IMR-90 (cell line): ENCODE measurements around the gene C6orf118. TPM values are rescaled to one million over a fixed set of nuclear protein-coding genes. Genes with fewer than 3 reads are reported as not detected.

Source experiments
- ATAC-seq: fragments of 200-7000 bp; cut with Tn5 transposase; 2 replicates; pipeline ENCODE4 v1.9.1; 2020; ENCODE audit warnings: low read depth, mild to moderate bottlenecking, moderate library complexity
- BruUV-seq: library from RNA; stranded (reverse); fragments of 400-500 nt; replicated peaks from 2 replicates; lab custom pipeline; 2021; lab: Mats Ljungman, UMichigan
- CTCF ChIA-PET: fragments of 300-600 bp; formaldehyde crosslinking; extraction: SDS; loops from one replicate; lab custom pipeline; 2021; ENCODE audit warnings: antibody characterized with exemption; lab: Yijun Ruan, JAX
- POLR2A ChIA-PET: fragments of 300-600 bp; sonication (Branson Sonifier 250); formaldehyde crosslinking; loops from one replicate; lab custom pipeline; 2022; ENCODE audit warnings: antibody characterized with exemption; ENCODE audit not compliant: unreplicated experiment; lab: Charles Lee
- DNase-seq: peaks from one replicate; pipeline ENCODE4 v3.0.0; 2013
- H2AFZ ChIP-seq: replicated peaks from 2 replicates; pipeline ENCODE3; 2013; ENCODE audit warnings: low read length, mild to moderate bottlenecking; ENCODE audit not compliant: poor library complexity
- H2AK5ac ChIP-seq: 2 replicates; pipeline ENCODE4 v1.6.1; 2013; ENCODE audit warnings: low read depth, low read length, inconsistent platforms
- H2AK9ac ChIP-seq: replicated peaks from 2 replicates; pipeline ENCODE3; 2013; ENCODE audit warnings: mild to moderate bottlenecking, low read depth, low read length, moderate library complexity; ENCODE audit not compliant: poor library complexity
- H2BK120ac ChIP-seq: 2 replicates; pipeline ENCODE4 v1.6.1; 2013; ENCODE audit warnings: low read depth, low read length, inconsistent platforms
- H2BK15ac ChIP-seq: 3 replicates; pipeline ENCODE4 v1.6.1; 2013; ENCODE audit warnings: low read depth, low read length, inconsistent platforms
- H2BK20ac ChIP-seq: 2 replicates; pipeline ENCODE4 v1.6.1; 2013; ENCODE audit warnings: low read depth, mild to moderate bottlenecking, inconsistent platforms, low read length, moderate library complexity
- H2BK5ac ChIP-seq: 2 replicates; pipeline ENCODE4 v1.6.1; 2013; ENCODE audit warnings: mild to moderate bottlenecking, low read depth, low read length, inconsistent platforms; ENCODE audit not compliant: poor library complexity, severe bottlenecking
- H3K14ac ChIP-seq: replicated peaks from 2 replicates; pipeline ENCODE4 v1.6.1; 2013; ENCODE audit warnings: low read depth, low read length, inconsistent platforms
- H3K18ac ChIP-seq: 2 replicates; pipeline ENCODE4 v1.6.1; 2013; ENCODE audit warnings: low read depth, low read length, control low read depth
- H3K23ac ChIP-seq: 2 replicates; pipeline ENCODE4 v1.6.1; 2013; ENCODE audit warnings: low read depth, low read length, inconsistent platforms
- H3K27ac ChIP-seq: 2 replicates; pipeline ENCODE4 v1.5.1; 2013; ENCODE audit warnings: mild to moderate bottlenecking, control low read depth, low read length; ENCODE audit not compliant: insufficient read depth
- H3K27me3 ChIP-seq: 2 replicates; pipeline ENCODE4 v1.6.1; 2013; ENCODE audit warnings: low read length; ENCODE audit not compliant: control insufficient read depth, insufficient read depth
- H3K36me3 ChIP-seq: 2 replicates; pipeline ENCODE4 v1.6.1; 2013; ENCODE audit warnings: low read length, mixed read lengths; ENCODE audit not compliant: control insufficient read depth, insufficient read depth
- H3K4ac ChIP-seq: 2 replicates; pipeline ENCODE4 v1.6.1; 2013; ENCODE audit warnings: low read depth, low read length, inconsistent platforms
- H3K4me1 ChIP-seq: 2 replicates; pipeline ENCODE4 v1.6.1; 2013; ENCODE audit warnings: low read length, mixed read lengths; ENCODE audit not compliant: control insufficient read depth, insufficient read depth
- H3K4me2 ChIP-seq: 2 replicates; pipeline ENCODE4 v1.6.1; 2013; ENCODE audit warnings: low read depth, mild to moderate bottlenecking, control low read depth, low read length, moderate library complexity
- H3K4me3 ChIP-seq: 2 replicates; pipeline ENCODE4 v1.5.1; 2013; ENCODE audit warnings: low read depth, mild to moderate bottlenecking, control low read depth, low read length, moderate library complexity; ENCODE audit not compliant: insufficient read depth
- H3K56ac ChIP-seq: 2 replicates; pipeline ENCODE4 v1.6.1; 2013; ENCODE audit warnings: low read length, inconsistent platforms; ENCODE audit not compliant: insufficient read depth; ENCODE audit errors: extremely low read depth
- H3K79me1 ChIP-seq, 2 experiments: 2 replicates each; pipeline ENCODE4 v1.6.1; 2013; ENCODE audit warnings: low read length in 2 of 2, inconsistent platforms in 1 of 2, low read depth in 1 of 2
- H3K9ac ChIP-seq: 2 replicates; pipeline ENCODE4 v1.6.1; 2013; ENCODE audit warnings: low read depth, low read length, control low read depth
- H3K9me1 ChIP-seq: 2 replicates; pipeline ENCODE4 v1.6.1; 2013; ENCODE audit warnings: low read length, inconsistent platforms; ENCODE audit not compliant: insufficient read depth
- H3K9me3 ChIP-seq: 2 replicates; pipeline ENCODE4 v1.6.1; 2013; ENCODE audit warnings: low read length; ENCODE audit not compliant: control insufficient read depth, insufficient read depth
- H4K20me1 ChIP-seq: 2 replicates; pipeline ENCODE4 v1.6.1; 2013; ENCODE audit warnings: low read length, inconsistent platforms; ENCODE audit not compliant: insufficient read depth
- H4K5ac ChIP-seq: 2 replicates; pipeline ENCODE4 v1.6.1; 2013; ENCODE audit warnings: mild to moderate bottlenecking, low read depth, low read length, control low read depth
- H4K8ac ChIP-seq, 2 experiments: 2 replicates each; pipeline ENCODE4 v1.6.1; 2013; ENCODE audit warnings: low read depth in 2 of 2, low read length in 2 of 2, control low read depth in 1 of 2, inconsistent platforms in 1 of 2
- H4K91ac ChIP-seq: 2 replicates; pipeline ENCODE4 v1.6.1; 2013; ENCODE audit warnings: low read depth, low read length, inconsistent platforms; ENCODE audit not compliant: insufficient read depth
- CHD1 ChIP-seq: IDR thresholded peaks from 2 replicates; pipeline ENCODE4 v1.6.1; 2012; ENCODE audit warnings: low read depth, low read length, improper control_type of control experiment
- MAZ ChIP-seq: IDR thresholded peaks from 2 replicates; pipeline ENCODE4 v1.6.1; 2012; ENCODE audit warnings: low read depth, mild to moderate bottlenecking, low read length, improper control_type of control experiment, moderate library complexity, borderline replicate concordance
- NFE2L2 ChIP-seq: fragments of 150-350 bp; IDR thresholded peaks from 2 replicates; pipeline ENCODE4 v1.6.1; 2016; ENCODE audit warnings: low read depth, mild to moderate bottlenecking, low read length
- POLR2A ChIP-seq: IDR thresholded peaks from 2 replicates; pipeline ENCODE4 v1.6.1; 2012; ENCODE audit warnings: mild to moderate bottlenecking, low read depth, low read length
- SMC3 ChIP-seq: fragments of 150-350 bp; IDR thresholded peaks from 2 replicates; pipeline ENCODE4 v1.6.1; 2016; ENCODE audit warnings: low read depth, mild to moderate bottlenecking, antibody characterized with exemption, low read length, moderate library complexity
- USF2 ChIP-seq: fragments of 150-350 bp; IDR thresholded peaks from 2 replicates; pipeline ENCODE4 v1.6.1; 2017; ENCODE audit warnings: mild to moderate bottlenecking, antibody characterized with exemption, low read length, low read depth
- WGBS, 2 experiments: methylation state at CpG; one replicate each; pipeline versions ENCODE4 v1.1.5 to v1.1.7; 2013; ENCODE audit warnings: missing lambda C conversion rate in 2 of 2; ENCODE audit not compliant: insufficient read length in 1 of 2; ENCODE audit errors: extremely low coverage in 2 of 2; 5-methylcytosine and 5-hydroxymethylcytosine counted together
- dilution Hi-C: fragments of 300-500 bp; cut with HindIII; formaldehyde crosslinking; loops from one replicate; pipeline ENCODE4 v1.14.3; 2018; ENCODE audit warnings: low sequenced_read_pairs; ENCODE audit not compliant: unreplicated experiment
- in situ Hi-C: fragments of 300-500 bp; cut with MboI; formaldehyde crosslinking; loops from 3 replicates; pipeline ENCODE4 v1.14.3; 2019; ENCODE audit warnings: low sequenced_read_pairs, inconsistent platforms, mixed read lengths
- intact Hi-C: fragments of 100-400 bp; cut with micrococcal nuclease; formaldehyde crosslinking; loops from 2 replicates; pipeline ENCODE4 v1.10.0; 2022
- polyA plus RNA-seq, 3 experiments: library from polyadenylated mRNA; depleted of rRNA; stranded (reverse); fragments of >200 nt; gene quantifications; 2 replicates each; pipeline ENCODE4 v1.2.3, GENCODE V29; 2012; ENCODE audit warnings: low replicate concordance in 1 of 3
- total RNA-seq: library from RNA; depleted of rRNA; stranded (reverse); fragments of >200 nt; gene quantifications from 2 replicates; pipeline ENCODE4 v1.2.3, GENCODE V29; 2012

Gene C6orf118
- total and polyA plus RNA-seq, 2 of the 4 experiments (the other 2 are of a cell fraction), result not detected

GRCh38 chr6:165300422-165300936 lies 8.9 kb downstream of the C6orf118 start:
- H3K4me1 ChIP-seq, result no peaks in the 10 kb centered on the region
- H3K27me3 ChIP-seq, result no peaks in the 10 kb centered on the region
- H2AK9ac ChIP-seq, result no peak overlapping the region
- H3K4me2 ChIP-seq, result no peak overlapping the region
- CTCF ChIA-PET, result no interaction called here
- H4K5ac ChIP-seq, result no peak overlapping the region
- in situ Hi-C loops, result no loop called here
- dilution Hi-C loops, result no loop called here
- H3K4ac ChIP-seq, result no peak overlapping the region
- H3K79me1 ChIP-seq, result no peaks in the 10 kb centered on the region
- no TSS peak for BruUV-seq
- no peak overlapping the region for H3K23ac ChIP-seq
- no peaks in the 10 kb centered on the region for H3K36me3 ChIP-seq
- H4K20me1 ChIP-seq, result no peaks in the 10 kb centered on the region
- H3K9me1 ChIP-seq, result no peaks in the 10 kb centered on the region
- no peak overlapping the region for H3K14ac ChIP-seq
- no peak overlapping the region for H2BK15ac ChIP-seq
- H2BK5ac ChIP-seq, result no peak overlapping the region
- POLR2A ChIA-PET, result no interaction called here
- H3K27ac ChIP-seq, result no peak overlapping the region
- no peak overlapping the region for H3K9ac ChIP-seq
- no peak overlapping the region for H2AFZ ChIP-seq
- DNase-seq (no peak), ATAC-seq (no peak)
- H4K91ac ChIP-seq, result no peak overlapping the region
- no peak overlapping the region for H2BK20ac ChIP-seq
- no peaks in the 10 kb centered on the region for H3K9me3 ChIP-seq
- no peak for TF ChIP-seq SMC3
- TF ChIP-seq CHD1, result no peak
- TF ChIP-seq MAZ, result no peak
- TF ChIP-seq USF2, result no peak
- TF ChIP-seq POLR2A, result no peak
- TF ChIP-seq NFE2L2, result no peak
- 38% methylated on average over 3 of the region's 13 CpGs; no CpG with 5 or more reads in 1 of the 2 experiments for WGBS, 2 experiments
- H4K8ac ChIP-seq, result no peak overlapping the region
- H2AK5ac ChIP-seq, result no peak overlapping the region
- H3K56ac ChIP-seq, result no peak overlapping the region
- no peak overlapping the region for H3K18ac ChIP-seq
- intact Hi-C loops, result no loop called here
- H3K4me3 ChIP-seq, result no peak overlapping the region
- no peak overlapping the region for H2BK120ac ChIP-seq
